GM18511 (cell line): Measurements from ENCODE around the gene RETREG2.

Experiments
- ATAC-seq: cut with Tn5 transposase; IDR thresholded peaks from one replicate; pipeline ENCODE4 v1.9.1; 2021; ENCODE audit warnings: mild to moderate bottlenecking, moderate library complexity; ENCODE audit not compliant: unreplicated experiment

The RETREG2 gene

GRCh38 chr2:219213486-219214071 lies 35.5 kb downstream of the RETREG2 start:
- ATAC-seq, result no peak

DNA sequence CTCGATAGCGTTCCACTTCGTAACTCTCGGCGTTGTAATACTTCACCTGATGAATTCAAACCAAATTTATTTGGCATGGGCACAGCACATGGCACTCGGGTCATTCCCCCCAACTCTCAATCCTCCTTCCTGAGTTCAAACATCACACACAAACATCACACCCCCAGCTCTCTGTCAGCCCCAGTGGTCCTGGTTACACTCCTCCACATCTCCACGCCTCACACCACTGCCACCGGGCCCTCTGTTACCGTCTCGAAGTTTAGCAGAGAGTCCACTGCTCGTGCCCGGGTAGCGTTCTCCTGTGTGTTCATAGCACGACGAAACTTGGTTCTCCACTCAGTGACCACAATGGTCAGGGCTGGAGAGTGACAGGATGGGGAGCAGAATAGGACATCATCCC lies 36.1 kb downstream of the RETREG2 start:
- ATAC-seq, result no peak

DNA sequence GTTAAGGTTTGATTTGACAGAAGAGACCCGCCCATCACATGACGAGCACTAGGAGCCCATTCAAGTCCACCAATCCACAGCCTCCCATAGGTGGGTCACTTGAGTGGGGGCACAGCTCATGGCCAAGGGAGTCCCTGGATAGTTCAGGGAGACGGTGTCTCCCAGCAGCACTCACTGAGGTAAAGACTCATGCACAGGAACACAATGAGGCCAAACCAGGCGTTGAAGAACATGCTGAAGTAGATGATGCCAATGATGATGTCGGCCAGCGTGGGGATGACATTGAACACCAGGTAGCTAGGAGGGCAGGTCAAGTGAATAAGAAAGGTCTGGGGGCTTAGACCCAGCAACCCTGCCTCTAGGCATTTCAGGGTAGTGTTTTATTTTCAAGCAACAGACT lies 36.7 kb downstream of the RETREG2 start:
- no peak for ATAC-seq

DNA sequence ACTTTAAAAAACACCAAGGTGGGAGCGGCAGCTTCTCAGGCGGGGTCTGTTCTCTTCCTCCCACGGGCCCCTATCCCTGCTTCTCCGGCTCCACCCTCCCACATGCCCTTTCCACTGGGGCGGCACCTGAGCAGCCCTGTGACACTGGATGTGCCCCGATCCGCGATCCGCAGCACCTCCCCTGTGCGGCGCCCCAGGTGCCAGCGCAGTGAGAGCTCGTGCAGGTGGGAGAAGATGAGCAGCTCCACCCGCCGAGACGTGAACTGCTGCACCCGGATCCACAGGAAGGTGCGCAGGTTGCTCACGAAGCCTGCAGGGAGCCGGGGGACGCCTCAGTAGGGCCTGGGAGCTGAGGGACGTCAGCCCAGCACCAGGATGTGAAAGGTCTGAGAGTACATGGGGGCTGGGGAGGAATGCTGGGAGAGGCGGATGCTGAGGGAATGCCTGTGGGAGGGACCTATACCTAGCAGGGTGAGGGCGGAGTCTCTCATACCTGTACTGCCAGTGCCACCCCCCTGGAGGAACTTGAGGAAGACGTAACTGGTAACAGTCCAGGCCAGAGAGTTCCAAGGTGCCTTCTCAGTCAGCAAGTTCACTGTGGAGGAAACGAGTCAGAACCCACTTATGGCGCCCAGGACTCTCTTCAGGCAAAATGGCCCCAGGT lies 37.9 kb downstream of the RETREG2 start:
- no peak for ATAC-seq

DNA sequence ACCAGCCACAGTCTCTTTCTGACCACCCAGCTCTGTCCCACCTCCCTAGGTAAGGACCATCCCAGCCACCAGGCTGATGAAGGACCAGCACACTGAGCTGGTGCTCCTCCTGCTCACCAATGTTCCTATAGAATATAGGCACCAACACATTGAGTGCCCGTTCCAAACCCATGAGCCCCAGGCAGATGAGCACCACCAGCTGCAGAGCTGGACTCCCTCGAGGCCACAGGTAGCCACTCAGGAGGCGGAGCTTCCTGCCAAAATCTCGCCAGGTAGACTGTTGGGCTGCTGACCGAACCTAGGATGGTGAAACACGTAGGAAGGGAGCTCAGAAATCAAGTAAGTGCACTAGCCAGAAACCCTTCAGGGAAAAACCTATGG lies 38.5 kb downstream of the RETREG2 start:
- no peak for ATAC-seq

DNA sequence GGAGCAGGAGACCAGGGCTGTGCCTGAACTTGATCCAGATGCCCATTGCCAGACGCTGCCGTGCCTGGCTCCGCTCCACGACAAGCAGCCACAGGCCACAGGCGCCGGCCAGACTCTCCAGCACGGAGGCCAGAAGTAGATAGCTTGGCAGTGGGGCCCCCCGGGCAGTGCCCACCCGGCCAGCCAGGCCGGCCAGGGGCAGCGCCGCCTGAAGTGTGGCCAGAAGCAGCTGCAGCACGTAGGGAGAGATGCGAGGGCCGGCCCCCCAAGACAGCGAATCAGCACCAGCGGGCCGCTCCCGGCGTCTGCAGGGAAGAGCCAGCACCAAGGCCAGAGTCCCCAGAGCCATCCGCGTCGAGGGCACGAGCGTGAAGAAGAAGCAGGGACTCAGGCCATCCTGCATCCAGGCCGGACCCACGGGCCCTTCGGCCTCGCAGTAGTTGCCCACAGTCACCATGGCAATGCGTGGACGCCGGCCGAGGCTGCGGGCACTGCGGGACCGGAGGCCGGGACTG lies 40.2 kb downstream of the RETREG2 start:
- peak; percentile 40 for ATAC-seq

- ATAC-seq, result peak; percentile 78
Measured at GRCh38 chr2:219218732-219219701, 40.9 kb downstream of the RETREG2 start, which contains the start of gene ABCB6. Gene ABCB6 (minus strand): TSS chr2:219218958. CDS start chr2:219218673, 285 bp downstream.

DNA sequence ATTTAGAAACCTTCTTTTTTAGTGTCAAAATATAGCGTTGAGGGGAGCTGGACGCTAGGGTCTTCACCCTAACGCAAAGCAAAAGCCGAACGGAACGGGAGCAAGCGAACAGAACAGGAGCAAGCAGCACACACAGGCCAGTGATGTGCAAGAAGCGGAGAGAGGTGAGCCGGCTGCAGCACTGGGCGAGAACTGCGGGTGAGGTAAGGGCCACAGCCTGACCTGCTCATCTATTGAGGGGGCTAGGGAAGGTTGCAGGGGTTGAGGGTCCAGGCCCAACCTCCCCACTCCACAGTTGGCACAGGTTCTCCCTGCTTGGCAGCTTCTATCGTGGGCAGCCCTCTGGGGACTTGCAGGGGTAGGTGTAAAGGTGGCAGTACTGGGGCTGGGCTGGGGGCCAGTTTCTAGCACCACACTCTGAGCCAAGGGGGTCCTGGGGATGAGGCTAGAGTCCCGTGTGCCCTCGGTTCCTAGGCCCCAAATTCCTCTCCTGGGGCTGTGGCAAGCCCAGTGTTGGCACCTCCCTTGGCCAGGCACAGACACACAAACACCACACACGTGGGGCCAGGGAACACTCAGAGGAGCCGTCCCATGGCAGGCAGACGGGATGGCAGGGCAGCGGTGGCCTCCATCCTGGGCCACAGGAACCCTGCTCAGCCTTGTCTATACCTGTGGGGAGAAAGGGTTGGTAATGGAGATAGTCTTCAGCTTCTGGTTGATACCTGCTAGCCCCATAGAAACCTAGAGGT lies 41.9 kb downstream of the RETREG2 start:
- ATAC-seq, result no peak

DNA sequence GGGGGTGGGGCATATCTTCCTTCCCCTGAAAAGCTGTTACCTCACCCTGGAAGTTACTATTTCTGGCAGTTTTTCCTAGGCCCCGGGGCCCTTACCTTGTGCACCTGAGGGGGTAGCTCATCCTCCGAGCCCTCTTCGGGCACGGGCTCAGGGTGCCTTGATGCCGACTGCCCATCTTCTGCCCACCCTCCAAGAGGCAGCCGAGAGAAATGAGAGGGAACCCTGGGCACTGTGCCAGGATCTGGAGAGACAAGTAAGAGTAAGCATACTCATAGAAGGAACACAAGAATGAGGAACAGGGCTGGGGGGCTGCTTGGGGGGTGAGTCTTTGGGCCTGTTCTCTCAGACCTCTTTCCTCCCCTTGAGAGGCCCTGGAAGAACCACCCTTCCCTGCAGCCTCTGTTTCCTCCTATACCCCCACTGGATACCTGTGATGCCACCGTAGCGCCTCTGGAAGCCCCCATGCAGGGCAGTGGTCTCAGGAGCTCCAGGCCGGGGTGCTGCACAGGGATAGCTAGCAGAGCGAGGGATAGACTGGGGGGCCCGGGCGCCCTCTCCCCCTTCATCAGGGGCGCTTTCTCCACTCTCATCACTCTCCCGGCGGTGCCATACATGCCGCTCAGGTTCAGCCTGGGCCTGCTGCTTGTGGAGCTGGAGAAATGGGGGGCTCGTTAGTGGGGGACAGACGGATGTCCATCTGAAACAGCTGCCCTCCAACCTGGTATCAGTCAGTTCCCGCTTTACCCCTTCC lies 42.8 kb downstream of the RETREG2 start:
- no peak for ATAC-seq

GRCh38 chr2:219221957-219222518 lies 44.0 kb downstream of the RETREG2 start:
- ATAC-seq, result no peak

DNA sequence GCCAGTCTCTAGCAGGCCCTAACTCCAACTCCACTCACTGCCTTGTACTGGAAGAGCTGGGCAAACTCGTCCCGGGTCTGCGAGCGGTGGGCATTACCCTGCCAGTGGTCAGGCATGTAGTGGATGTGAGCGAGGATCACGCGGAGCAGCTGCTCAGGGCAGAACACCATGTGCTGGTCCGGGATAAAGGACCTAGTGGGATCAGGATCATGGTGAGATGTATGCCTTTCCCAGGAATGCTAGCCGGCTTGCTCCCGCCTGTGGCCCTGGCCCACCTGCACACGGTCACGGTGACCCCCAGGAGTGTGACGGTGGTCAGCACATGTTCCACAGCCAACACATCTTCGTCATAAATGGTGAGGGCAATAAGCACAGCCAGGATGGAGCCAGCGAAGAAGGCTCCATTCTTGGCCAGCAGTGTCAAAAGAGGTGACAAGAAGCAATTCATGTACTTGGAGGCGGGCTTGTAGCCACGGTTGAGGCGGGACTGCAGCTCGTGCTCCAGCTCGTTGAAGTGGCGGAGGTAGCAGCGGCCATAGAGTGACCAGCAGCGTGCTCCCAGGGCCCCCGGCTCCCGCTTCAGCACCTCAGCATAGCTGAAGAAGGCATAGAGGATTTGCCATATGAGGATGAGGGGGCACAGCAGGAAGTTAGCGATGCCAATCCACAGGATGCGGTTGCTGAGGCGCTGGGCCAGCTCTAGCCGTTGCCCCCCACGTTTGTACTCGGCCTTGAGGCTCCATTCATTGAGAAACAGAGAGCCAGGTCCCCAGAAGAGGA lies 45.9 kb downstream of the RETREG2 start:
- ATAC-seq, result no peak

GRCh38 chr2:219225350-219225749 lies 47.3 kb downstream of the RETREG2 start:
- no peak for ATAC-seq

DNA sequence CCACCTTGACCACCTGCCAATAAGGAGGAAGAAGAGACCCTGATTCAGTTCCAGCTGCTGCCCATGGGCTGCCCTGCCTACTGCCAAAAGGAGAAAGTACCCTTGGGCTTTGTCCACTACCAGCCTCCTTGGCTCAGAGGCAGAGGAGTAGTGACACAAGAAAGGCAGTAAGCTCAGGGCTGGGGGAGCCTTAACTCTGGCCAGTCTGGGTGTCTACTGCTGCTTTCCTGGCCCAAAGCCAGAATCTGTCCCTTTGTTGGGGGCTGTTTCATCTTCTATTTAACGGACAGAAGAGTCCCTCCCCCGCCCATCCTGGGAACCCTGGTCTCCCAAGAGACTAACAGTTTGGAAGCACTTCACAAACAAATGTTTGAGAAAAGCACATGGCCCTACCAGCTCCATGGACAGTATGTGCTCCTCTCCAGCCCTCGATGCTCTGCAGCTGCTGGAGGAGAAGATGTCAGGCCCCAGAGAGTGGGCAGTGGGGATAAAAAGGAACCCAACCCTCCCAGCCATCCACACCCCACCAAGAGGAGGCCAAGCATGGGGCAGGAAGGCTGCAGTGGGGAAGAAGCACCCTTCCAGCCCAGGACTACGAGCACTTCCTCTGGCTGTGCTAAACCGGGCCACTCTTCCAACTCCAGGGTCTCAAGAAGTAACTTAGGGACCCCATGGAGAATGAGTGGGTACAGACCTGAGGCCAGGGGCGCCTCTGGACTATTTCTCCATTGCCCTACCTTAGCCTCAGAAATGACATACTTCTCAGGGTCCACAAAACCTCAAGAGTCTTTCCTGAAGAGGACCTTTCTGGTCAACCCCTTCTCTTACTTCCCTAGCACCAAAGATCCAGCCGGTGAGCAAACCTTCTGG lies 50.2 kb downstream of the RETREG2 start:
- ATAC-seq, result no peak

DNA sequence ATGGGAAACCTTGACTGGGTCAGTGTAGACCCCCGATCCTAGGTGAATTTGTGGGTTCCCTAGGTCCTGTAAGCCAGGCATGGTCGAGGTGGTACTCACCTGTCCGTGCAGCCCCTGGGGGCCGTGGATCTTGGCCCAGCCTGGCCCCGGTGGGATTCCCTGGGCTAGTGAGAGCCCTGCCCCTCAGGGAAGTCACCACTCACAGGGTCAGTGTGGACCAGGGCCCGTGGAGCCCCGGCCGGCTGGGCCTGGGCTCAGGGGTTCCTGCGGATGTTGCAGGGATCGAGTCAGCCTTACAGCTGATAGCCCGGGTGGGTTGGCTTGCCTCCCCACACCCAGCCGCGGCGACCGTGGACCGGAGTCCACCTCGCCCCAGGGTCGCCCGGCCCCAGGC lies 50.8 kb downstream of the RETREG2 start:
- ATAC-seq, result peak; percentile 19

DNA sequence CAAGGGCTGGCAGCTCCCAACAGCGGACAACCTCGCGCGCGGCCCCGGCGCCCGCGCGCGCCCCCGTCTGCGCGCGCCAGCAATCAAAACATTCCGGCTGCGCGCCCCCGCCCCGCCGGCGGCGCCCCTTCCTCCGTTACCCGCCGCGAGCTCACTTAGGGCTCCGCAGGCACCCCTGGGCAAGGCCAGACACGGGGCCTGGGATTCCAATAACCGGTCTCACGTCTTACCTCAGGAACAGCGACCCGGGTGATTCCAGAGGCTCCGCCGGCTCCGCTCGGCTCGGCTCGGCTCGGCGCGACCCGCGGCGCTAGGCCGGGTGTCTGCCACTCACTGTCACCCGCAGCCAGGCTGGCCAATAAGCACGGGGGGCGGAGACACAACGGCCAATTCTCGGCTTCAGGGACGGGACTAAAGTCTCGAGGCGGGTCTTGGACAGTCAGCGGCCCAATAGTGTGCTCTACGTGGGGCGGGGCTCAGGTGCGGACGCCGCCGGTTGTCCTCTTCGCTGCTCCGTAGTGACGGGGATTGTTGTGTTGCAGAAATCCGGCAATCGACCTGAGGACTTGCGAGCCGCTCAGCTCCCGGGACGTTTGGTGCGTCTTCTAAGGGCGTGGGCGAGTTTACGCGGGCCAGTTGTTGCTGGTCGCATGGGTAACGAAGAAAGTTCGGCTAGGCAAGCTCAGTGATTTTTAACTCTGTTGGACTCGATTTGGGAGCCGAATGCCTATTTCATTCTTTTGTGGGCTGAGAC lies 51.4 kb downstream of the RETREG2 start, which contains the start of the genes ANKZF1 and ATG9A:
Gene ANKZF1 (plus strand): TSS at position 502 of the 754 bp plus-strand sequence. CDS start 452 bp downstream, outside the sequence.
Gene ATG9A (minus strand): TSS at position 332 of the 754 bp plus-strand sequence. CDS start 1,612 bp downstream, outside the sequence.
- peak; percentile 98 for ATAC-seq

- peak; percentile 23 for ATAC-seq
Measured at GRCh38 chr2:219230059-219230540, 52.0 kb downstream of the RETREG2 start.

DNA sequence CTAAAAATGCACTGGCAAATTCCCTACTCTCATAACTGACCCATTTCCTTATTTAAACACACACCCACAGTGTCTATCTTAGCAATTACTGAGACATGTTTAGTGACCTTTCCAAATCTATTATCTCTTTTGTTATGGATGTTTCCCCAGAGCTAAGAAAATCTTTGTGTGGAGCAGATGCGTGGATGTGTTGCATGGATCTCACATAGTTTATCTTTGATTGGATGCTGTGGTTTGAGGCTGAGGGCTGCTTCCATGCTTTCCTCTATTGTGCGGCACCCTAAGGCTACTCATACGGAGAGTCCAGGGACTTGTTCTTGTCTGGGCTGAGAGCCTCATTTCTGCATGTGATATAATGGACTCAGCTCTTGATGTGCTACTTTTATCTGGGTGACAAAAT lies 56.3 kb downstream of the RETREG2 start:
- ATAC-seq, result no peak
